HEK293 (cell line): ENCODE data around the gene IRF2BPL.

Experiments used
- CTCF ChIA-PET: fragments of 350-600 bp; formaldehyde crosslinking; extraction: SDS; loops from one replicate; lab custom pipeline; 2021; ENCODE audit warnings: antibody characterized with exemption; lab: Yijun Ruan, JAX
- POLR2A ChIA-PET: fragments of 300-600 bp; formaldehyde crosslinking; extraction: SDS; loops from one replicate; lab custom pipeline; 2020; ENCODE audit warnings: antibody characterized with exemption, inconsistent platforms; lab: Yijun Ruan, JAX
- H3K27ac ChIP-seq: fragments of 200-500 bp; sonication (Bioruptor generic); 2 replicates; pipeline ENCODE4 v1.5.1; 2014; ENCODE audit warnings: low read depth, low read length, control low read depth, inconsistent platforms; ENCODE audit errors: extremely low read depth
- H3K36me3 ChIP-seq, 2 experiments: fragments of 200-500 bp in 1 of 2; sonication (Bioruptor generic) in 1 of 2; 1 replicate in 1 of 2; 2 replicates in 1 of 2; pipeline ENCODE4 v1.5.1; 2014 to 2017; ENCODE audit warnings: inconsistent platforms in 2 of 2, low read length in 2 of 2; ENCODE audit not compliant: control insufficient read depth in 2 of 2, insufficient read depth in 1 of 2
- H3K4me1 ChIP-seq: fragments of 200-500 bp; sonication (Bioruptor generic); 2 replicates; pipeline ENCODE4 v1.5.1; 2014; ENCODE audit warnings: mild to moderate bottlenecking, low read length, inconsistent platforms; ENCODE audit not compliant: control insufficient read depth, insufficient read depth
- H3K4me3 ChIP-seq: 2 replicates; pipeline ENCODE4 v1.5.1; 2011; ENCODE audit warnings: low read depth, mild to moderate bottlenecking, control low read depth, low read length, moderate library complexity
- H3K9me3 ChIP-seq: fragments of 200-500 bp; sonication (Bioruptor generic); 2 replicates; pipeline ENCODE4 v1.5.1; 2014; ENCODE audit warnings: low read depth, low read length, inconsistent platforms; ENCODE audit not compliant: control insufficient read depth, insufficient read depth
- KLF1 ChIP-seq: fragments of 450-650 bp; formaldehyde crosslinking; IDR thresholded peaks from 2 replicates; pipeline ENCODE4 v1.5.1; 2016; ENCODE audit warnings: missing biosample characterization, missing genetic modification characterization
- KLF10 ChIP-seq: fragments of 450-650 bp; IDR thresholded peaks from 2 replicates; pipeline ENCODE4 v1.5.1; 2018; ENCODE audit warnings: missing biosample characterization, mild to moderate bottlenecking, missing genetic modification characterization
- KLF9 ChIP-seq: fragments of 450-650 bp; formaldehyde crosslinking; IDR thresholded peaks from 2 replicates; pipeline ENCODE4 v1.5.1; 2016; ENCODE audit warnings: missing biosample characterization, missing genetic modification characterization, low read depth
- PATZ1 ChIP-seq: fragments of 450-650 bp; formaldehyde crosslinking; IDR thresholded peaks from 2 replicates; pipeline ENCODE4 v1.5.1; 2016; ENCODE audit warnings: missing biosample characterization, missing genetic modification characterization
- TRIM28 ChIP-seq: IDR thresholded peaks from 2 replicates; pipeline ENCODE4 v1.6.1; 2011; ENCODE audit warnings: low read length, control low read depth, borderline replicate concordance
- ZNF10 ChIP-seq: fragments of 450-650 bp; formaldehyde crosslinking; IDR thresholded peaks from 2 replicates; pipeline ENCODE4 v1.5.1; 2017; ENCODE audit warnings: missing biosample characterization, missing genetic modification characterization
- ZNF146 ChIP-seq: fragments of 450-650 bp; formaldehyde crosslinking; IDR thresholded peaks from 2 replicates; pipeline ENCODE4 v1.5.1; 2016; ENCODE audit warnings: missing biosample characterization, missing genetic modification characterization
- ZNF324 ChIP-seq: fragments of 450-650 bp; formaldehyde crosslinking; IDR thresholded peaks from 2 replicates; pipeline ENCODE4 v1.5.1; 2016; ENCODE audit warnings: missing biosample characterization, missing genetic modification characterization
- ZNF341 ChIP-seq: fragments of 450-650 bp; formaldehyde crosslinking; IDR thresholded peaks from 2 replicates; pipeline ENCODE4; 2016; ENCODE audit warnings: low read depth, missing biosample characterization, missing genetic modification characterization
- ZNF548 ChIP-seq: fragments of 450-650 bp; formaldehyde crosslinking; IDR thresholded peaks from 2 replicates; pipeline ENCODE4 v1.5.1; 2016; ENCODE audit warnings: missing biosample characterization, missing genetic modification characterization
- ZNF560 ChIP-seq: fragments of 450-650 bp; formaldehyde crosslinking; IDR thresholded peaks from 2 replicates; pipeline ENCODE4 v1.5.1; 2017; ENCODE audit warnings: missing biosample characterization, missing genetic modification characterization, borderline replicate concordance
- ZNF561 ChIP-seq: fragments of 450-650 bp; IDR thresholded peaks from 2 replicates; pipeline ENCODE4 v1.5.1; 2018; ENCODE audit warnings: missing biosample characterization, missing genetic modification characterization, borderline replicate concordance
- ZNF600 ChIP-seq: fragments of 450-650 bp; formaldehyde crosslinking; IDR thresholded peaks from 2 replicates; pipeline ENCODE4 v1.5.1; 2016; ENCODE audit warnings: missing biosample characterization, missing genetic modification characterization
- TF ChIP-seq, protein P1 (sequence below): fragments of 450-650 bp; formaldehyde crosslinking; IDR thresholded peaks from 2 replicates; pipeline ENCODE4 v1.5.1; 2017; ENCODE audit warnings: missing biosample characterization, missing genetic modification characterization

Gene IRF2BPL

DNA sequence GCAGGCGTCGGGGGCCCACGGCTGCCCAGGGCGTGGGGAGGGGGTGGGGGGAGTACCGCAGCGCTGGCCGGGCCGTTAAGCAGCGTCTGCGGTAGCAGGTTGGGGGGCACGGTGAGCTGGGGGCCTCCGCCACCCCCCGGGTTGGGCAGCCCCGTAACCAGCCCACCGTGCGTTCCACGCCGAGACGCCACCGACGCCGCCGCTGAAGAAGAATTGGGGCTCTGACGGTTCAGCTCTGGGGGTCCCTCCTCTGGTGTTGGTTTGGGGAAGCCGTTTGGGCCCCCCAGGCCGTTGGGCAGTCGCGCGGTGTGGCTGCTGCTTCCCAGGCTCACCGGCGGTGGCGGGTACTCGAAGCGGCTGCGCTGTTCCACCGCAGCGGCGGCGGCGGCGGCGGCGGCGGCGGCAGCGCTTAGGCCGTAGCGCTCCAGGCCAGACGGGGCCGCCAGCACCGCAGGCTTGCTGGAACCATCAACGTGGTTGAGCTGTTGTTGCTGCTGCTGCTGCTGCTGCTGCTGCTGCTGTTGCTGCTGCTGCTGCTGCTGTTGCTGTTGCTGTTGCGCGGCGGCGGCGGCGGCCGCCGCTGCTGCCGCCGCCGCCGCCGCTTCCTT is 1.5 kb downstream of the IRF2BPL start (continued):
- peak; percentile 32; the same call in 1 of the 2 replicates for TF ChIP-seq PATZ1 (tag by site-specific recombination)

DNA sequence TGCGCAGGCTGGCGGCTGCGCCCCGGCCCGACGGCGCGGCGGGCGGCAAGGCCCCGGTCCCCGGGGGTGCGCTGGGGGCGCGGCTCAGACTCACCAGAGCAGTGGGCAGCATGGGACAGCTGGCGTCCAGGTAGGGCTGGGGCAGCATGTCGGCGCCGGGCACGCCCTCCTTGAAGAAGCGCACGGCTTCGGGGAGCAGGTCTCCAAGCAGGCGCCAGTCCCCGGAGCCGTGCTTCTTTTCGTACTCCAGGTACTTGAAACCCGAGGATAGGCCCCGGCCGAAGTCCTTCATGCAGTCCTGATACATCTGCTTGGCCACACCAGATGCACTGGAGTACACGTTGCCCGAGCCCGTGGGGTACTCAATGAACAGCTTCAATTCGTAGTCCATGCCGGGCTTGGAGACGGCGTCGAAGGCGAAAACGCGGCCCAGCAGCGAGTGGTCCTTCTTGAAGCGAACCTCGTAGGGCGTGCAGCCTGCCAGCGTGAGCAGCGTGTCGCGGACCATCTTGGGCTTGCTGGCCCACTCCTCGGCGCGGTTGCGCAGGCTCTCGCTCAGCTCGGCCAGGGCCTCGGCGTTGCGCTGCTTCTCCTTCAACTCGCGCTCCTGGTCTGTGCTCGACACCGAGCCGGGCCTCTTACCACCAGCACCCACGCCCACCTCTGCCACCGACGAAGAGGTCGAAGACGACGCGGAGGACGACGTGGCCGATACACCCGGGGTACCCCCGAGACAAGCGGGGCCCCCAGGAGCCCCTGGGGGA is 2.2 kb downstream of the IRF2BPL start:
- Histone ChIP-seq H3K4me3 (peak overlapping the region; percentile 85), H3K9me3 (no peaks in the 10 kb centered on the region), H3K36me3 (peaks cover 7 to 24% of the 10 kb centered on the region in 2 experiments), H3K27ac (peak overlapping the region; percentile 100), H3K4me1 (peaks cover 22% of the 10 kb centered on the region)
- POLR2A ChIA-PET = interaction anchor here (0.5 to 4.5 kb wide), 4 partner anchors 15 to 73 kb away, joined by 3 to 42 read pairs (median 9); no protein-coding TSS in a partner anchor
- TF ChIP-seq KLF1 (tag by site-specific recombination) = no peak
- TF ChIP-seq, protein P1, sequence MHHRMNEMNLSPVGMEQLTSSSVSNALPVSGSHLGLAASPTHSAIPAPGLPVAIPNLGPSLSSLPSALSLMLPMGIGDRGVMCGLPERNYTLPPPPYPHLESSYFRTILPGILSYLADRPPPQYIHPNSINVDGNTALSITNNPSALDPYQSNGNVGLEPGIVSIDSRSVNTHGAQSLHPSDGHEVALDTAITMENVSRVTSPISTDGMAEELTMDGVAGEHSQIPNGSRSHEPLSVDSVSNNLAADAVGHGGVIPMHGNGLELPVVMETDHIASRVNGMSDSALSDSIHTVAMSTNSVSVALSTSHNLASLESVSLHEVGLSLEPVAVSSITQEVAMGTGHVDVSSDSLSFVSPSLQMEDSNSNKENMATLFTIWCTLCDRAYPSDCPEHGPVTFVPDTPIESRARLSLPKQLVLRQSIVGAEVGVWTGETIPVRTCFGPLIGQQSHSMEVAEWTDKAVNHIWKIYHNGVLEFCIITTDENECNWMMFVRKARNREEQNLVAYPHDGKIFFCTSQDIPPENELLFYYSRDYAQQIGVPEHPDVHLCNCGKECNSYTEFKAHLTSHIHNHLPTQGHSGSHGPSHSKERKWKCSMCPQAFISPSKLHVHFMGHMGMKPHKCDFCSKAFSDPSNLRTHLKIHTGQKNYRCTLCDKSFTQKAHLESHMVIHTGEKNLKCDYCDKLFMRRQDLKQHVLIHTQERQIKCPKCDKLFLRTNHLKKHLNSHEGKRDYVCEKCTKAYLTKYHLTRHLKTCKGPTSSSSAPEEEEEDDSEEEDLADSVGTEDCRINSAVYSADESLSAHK (tag by site-specific recombination) = no peak
- CTCF ChIA-PET = interaction anchor here (1.0 to 1.4 kb wide), 2 partner anchors 87 to 150 kb away, joined by 3 to 5 read pairs; no protein-coding TSS in a partner anchor

- Histone ChIP-seq H3K9me3 (no peaks in the 10 kb centered on the region), H3K36me3 (peaks cover 7 to 24% of the 10 kb centered on the region in 2 experiments), H3K4me3 (peak overlapping the region; percentile 85), H3K4me1 (peaks cover 18% of the 10 kb centered on the region), H3K27ac (peak overlapping the region; percentile 100)
- TF ChIP-seq ZNF600 (peak; percentile 56), ZNF560 (tag by site-specific recombination) (no peak), ZNF548 (tag by site-specific recombination) (no peak), ZNF10 (tag by site-specific recombination) (no peak)
- POLR2A ChIA-PET = interaction anchor here (0.7 to 4.5 kb wide), 3 partner anchors 15 to 72 kb away, joined by 3 to 42 read pairs (median 4); no protein-coding TSS in a partner anchor
- CTCF ChIA-PET = no interaction called here
Measured at GRCh38 chr14:77025744-77026165, 2.8 kb downstream of the IRF2BPL start.

- POLR2A ChIA-PET = interaction anchor here (0.7 to 1.8 kb wide), 4 partner anchors 13 to 111 kb away, joined by 3 to 5 read pairs (median 3); no protein-coding TSS in a partner anchor
- H3K4me1 ChIP-seq = peaks cover 13% of the 10 kb centered on the region
Measured at GRCh38 chr14:77024171-77024691, 4.3 kb downstream of the IRF2BPL start.

More at GRCh38 chr14:77024171-77024691, 4.3 kb downstream of the IRF2BPL start:
- Histone ChIP-seq H3K36me3 (peaks cover 7 to 24% of the 10 kb centered on the region in 2 experiments), H3K27ac (peak overlapping the region; percentile 100), H3K9me3 (no peaks in the 10 kb centered on the region), H3K4me3 (peak overlapping the region; percentile 0; the same call in 1 of the 2 replicates)
- CTCF ChIA-PET = interaction anchor here (0.5 to 1.5 kb wide), 7 partner anchors 18 to 149 kb away, joined by 3 to 15 read pairs (median 3); no protein-coding TSS in a partner anchor
- TF ChIP-seq TRIM28 (no peak), ZNF341 (peak; percentile 46), KLF9 (tag by site-specific recombination) (0 out of 2 replicates have a peak, but pooled peaks have one; percentile 16), ZNF561 (tag by site-specific recombination) (0 out of 2 replicates have a peak, but pooled peaks have one; percentile 18), KLF10 (peak; percentile 14; the same call in 1 of the 2 replicates), ZNF146 (tag by site-specific recombination) (no peak), ZNF324 (0 out of 2 replicates have a peak, but pooled peaks have one; percentile 12)
